Measurements from ENCODE around the gene HHIPL1.
A peak's percentile ranks its signal among the peaks of the same experiment; 100 is the strongest.

The HHIPL1 gene

DNA sequence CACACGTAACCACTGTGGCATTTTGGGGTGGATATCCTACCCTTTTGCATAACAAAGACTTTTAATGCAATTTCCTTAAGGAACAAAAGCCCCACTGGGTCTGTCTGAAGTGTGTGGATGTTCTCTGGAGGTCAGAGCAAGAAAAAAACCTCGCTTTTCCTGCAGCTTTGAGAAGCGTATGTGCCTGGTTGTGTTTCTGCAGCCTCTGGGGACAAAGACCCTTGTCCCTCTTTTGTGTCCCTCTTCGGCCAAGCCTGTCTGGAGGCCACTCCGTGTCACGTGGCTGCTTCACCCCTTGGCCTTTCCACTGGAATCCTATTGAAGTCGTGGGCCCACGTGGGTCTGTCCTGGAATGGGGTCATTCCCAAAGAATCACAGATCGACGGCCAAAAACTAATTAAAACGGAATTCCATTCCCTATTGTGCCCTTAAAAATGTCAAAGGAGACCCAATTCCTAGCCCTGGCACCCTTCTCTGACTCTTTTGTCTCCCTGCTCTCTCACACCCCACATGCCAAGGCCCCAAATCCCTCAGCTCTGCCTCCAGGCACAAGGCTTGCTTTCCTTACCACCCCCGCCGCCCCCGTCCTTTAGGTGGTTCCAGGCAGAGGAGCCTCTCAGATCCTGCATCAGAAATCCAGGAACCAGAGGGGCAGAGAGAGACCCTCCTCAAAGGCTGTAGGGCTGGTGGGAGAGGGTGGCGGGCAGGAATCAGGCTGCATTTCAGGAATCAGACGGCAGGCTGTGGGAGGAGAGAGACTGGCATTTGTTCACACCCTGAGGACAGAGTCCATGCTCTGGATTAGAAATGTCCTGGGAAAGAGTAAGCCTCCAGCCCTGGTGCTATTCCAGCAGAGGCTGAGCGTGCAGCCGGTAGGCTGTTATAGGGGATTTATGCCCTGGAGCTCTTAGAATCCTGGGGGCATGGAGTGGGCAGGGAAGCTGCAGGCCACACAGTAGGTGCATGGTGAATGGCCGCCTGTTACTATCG lies 26.6 kb downstream of the HHIPL1 start:
- no peaks in the 10 kb centered on the region for H3K27me3 ChIP-seq (ENCODE audit: control insufficient read depth, insufficient read depth, low read length)
- H3K36me3 ChIP-seq (ENCODE audit: control insufficient read depth, insufficient read depth, low read length), result no peaks in the 10 kb centered on the region
- no peak overlapping the region for H3K4me3 ChIP-seq (ENCODE audit: low read depth, low read length)
- H3K9ac ChIP-seq (ENCODE audit: low read depth, low read length), result peak overlapping the region; percentile 37; the same call in 1 of the 2 replicates
- peaks cover 36% of the 10 kb centered on the region for H3K4me1 ChIP-seq (ENCODE audit: control insufficient read depth, insufficient read depth, low read length)
- H3K9me3 ChIP-seq (ENCODE audit: control insufficient read depth, insufficient read depth, low read length), result no peaks in the 10 kb centered on the region
- peak overlapping the region; percentile 94 for H3K27ac ChIP-seq (ENCODE audit: low read depth, low read length)

DNA sequence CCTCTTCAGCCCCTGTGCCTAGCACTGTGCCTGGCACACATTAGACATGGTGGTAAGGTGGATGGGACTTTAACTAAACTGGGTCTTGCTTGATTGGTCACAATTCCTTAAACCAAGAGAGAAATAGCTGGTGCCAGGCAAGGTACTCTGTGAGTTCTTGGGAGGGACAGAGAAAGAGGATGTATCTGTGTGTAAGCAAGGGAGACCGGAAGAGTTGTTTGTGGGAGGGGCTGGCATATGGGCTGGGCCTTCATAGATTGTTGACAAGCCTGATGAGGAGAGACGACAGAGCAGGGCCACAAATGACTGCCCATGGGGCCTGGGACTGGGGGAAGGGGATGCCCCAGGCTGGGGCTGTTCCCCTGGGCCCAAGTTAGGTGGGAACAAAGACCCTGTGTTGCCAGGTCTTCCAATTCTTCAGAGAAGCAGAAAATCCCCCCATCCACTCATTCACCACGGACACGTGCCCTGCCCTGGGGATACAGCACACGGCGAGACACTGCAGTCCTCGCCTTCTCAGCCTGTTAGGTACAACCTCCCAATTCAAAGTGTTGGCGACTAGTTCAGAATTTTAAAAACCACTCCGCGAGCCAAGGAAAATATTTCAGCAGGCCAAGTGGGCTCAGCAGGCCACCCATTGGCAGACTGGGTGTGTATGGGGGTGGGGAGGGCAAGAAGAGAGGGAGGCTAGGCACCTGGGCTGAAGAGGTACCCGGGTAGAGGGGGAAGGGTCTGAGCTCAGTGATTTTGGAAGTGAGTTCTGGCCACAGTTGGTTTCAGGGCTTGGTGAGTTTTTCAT lies 27.8 kb downstream of the HHIPL1 start:
- Histone ChIP-seq H3K9ac (ENCODE audit: low read depth, low read length) (no peak overlapping the region), H3K4me3 (ENCODE audit: low read depth, low read length) (no peak overlapping the region), H3K27ac (ENCODE audit: low read depth, low read length) (peak overlapping the region; percentile 94)

DNA sequence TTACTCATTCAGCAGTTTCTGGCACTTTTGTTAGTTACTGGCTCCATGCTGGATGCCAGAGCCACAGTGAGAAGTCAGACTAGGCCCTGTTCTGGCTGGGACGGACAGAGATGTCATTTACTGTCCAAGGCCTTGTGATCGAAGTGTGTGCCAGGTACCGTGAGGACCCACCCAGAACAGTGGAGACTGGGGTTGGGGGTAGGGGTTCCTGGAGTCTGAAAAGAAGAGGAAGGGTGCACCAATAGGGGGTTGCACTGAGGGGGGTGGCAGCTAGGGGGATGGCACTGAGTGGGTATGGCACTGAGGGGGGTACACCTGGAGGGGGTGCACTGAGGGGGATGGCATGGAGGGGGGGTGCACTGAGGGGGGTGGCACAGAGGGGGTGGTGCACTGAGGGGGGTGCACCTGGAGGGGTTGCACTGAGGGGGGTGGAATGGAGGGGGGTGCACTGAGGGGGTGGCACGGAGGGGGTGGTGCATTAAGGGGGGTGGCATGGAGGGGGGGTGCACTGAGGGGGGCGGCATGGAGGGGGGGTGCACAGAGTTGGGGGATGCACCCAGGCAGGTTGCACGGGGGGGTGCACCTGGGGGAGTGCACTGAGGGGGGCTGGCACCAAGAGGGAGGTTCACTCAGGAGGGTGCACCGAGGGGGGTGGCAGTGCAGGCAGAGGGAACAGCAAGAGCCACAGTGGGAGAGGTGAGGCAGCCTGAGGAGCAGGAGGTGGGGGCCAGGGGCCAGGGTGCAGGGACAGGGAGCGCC lies 28.6 kb downstream of the HHIPL1 start:
- Histone ChIP-seq H3K27me3 (ENCODE audit: control insufficient read depth, insufficient read depth, low read length) (no peaks in the 10 kb centered on the region), H3K9ac (ENCODE audit: low read depth, low read length) (no peak overlapping the region), H3K36me3 (ENCODE audit: control insufficient read depth, insufficient read depth, low read length) (no peaks in the 10 kb centered on the region), H3K4me1 (ENCODE audit: control insufficient read depth, insufficient read depth, low read length) (peaks cover 30% of the 10 kb centered on the region), H3K4me3 (ENCODE audit: low read depth, low read length) (no peak overlapping the region), H3K27ac (ENCODE audit: low read depth, low read length) (no peak overlapping the region), H3K9me3 (ENCODE audit: control insufficient read depth, insufficient read depth, low read length) (peaks cover 12% of the 10 kb centered on the region)

More for the DNA sequence above, 27.8 kb downstream of the HHIPL1 start:
- Histone ChIP-seq H3K27me3 (ENCODE audit: control insufficient read depth, insufficient read depth, low read length) (no peaks in the 10 kb centered on the region), H3K4me1 (ENCODE audit: control insufficient read depth, insufficient read depth, low read length) (peaks cover 30% of the 10 kb centered on the region), H3K9me3 (ENCODE audit: control insufficient read depth, insufficient read depth, low read length) (peaks cover 6% of the 10 kb centered on the region), H3K36me3 (ENCODE audit: control insufficient read depth, insufficient read depth, low read length) (no peaks in the 10 kb centered on the region)

DNA sequence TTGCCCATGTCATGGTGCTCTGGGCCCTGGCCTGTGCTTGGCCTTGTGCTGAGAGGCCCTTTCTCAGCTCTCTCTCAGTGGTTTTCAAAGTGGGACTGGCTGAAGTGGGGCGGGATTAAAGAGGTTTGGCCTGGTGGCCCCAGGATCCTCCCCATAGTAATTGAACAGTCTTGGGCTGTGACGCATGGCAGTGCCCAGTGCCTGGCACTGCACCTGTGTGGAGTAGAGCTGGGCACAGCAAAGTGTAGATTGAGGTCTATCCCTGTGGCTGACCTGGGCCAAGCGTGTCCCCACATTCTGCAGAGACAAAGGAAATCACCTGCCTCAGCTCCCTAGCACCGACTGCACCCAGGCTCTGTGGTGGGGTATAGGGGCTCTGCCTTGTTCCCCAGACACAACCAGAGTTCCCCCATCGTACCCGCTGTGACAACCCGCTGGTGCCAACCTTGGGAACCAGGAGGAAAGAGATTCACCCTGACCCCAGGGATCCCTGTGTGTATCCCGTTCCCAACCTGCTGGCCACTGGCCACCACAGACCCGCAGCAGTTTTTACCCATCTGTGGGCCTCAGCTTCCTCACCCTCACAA lies 29.2 kb downstream of the HHIPL1 start:
- Histone ChIP-seq H3K27me3 (ENCODE audit: control insufficient read depth, insufficient read depth, low read length) (no peaks in the 10 kb centered on the region), H3K36me3 (ENCODE audit: control insufficient read depth, insufficient read depth, low read length) (no peaks in the 10 kb centered on the region), H3K4me1 (ENCODE audit: control insufficient read depth, insufficient read depth, low read length) (peaks cover 30% of the 10 kb centered on the region), H3K27ac (ENCODE audit: low read depth, low read length) (no peak overlapping the region), H3K9me3 (ENCODE audit: control insufficient read depth, insufficient read depth, low read length) (peaks cover 12% of the 10 kb centered on the region), H3K9ac (ENCODE audit: low read depth, low read length) (no peak overlapping the region), H3K4me3 (ENCODE audit: low read depth, low read length) (no peak overlapping the region)

DNA sequence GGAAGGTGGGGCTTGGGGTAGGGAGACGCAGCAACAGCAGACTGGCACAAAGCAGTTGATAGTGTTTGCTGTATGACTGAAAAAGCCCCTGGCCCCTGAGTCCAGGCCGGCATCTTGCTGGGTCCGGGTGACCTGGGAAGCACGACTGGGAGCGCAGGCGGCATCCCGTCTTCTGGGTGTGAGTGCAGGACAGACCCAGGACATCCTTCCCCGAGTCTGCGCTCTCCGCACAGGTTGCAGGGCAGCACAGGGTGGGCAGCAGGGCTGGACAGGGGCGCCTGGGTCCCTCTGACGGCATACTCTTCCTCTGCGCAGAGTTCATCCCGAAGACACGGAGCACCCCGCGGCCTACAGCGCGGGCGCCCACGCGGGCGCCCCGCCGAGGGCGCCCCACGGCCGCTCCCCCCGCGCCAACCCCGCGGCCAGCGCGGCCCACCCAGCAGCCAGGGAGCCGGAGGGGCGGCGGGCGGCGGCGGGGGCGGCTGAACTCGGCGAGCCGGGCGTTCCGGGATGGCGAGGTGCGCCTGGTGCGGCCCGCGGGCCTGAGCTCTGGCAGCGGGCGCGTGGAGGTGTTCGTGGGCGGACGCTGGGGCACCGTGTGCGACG lies 29.9 kb downstream of the HHIPL1 start:
- Histone ChIP-seq H3K4me3 (ENCODE audit: low read depth, low read length) (no peak overlapping the region), H3K36me3 (ENCODE audit: control insufficient read depth, insufficient read depth, low read length) (no peaks in the 10 kb centered on the region), H3K27me3 (ENCODE audit: control insufficient read depth, insufficient read depth, low read length) (no peaks in the 10 kb centered on the region), H3K27ac (ENCODE audit: low read depth, low read length) (no peak overlapping the region), H3K4me1 (ENCODE audit: control insufficient read depth, insufficient read depth, low read length) (peaks cover 30% of the 10 kb centered on the region), H3K9ac (ENCODE audit: low read depth, low read length) (no peak overlapping the region), H3K9me3 (ENCODE audit: control insufficient read depth, insufficient read depth, low read length) (peaks cover 12% of the 10 kb centered on the region)

DNA sequence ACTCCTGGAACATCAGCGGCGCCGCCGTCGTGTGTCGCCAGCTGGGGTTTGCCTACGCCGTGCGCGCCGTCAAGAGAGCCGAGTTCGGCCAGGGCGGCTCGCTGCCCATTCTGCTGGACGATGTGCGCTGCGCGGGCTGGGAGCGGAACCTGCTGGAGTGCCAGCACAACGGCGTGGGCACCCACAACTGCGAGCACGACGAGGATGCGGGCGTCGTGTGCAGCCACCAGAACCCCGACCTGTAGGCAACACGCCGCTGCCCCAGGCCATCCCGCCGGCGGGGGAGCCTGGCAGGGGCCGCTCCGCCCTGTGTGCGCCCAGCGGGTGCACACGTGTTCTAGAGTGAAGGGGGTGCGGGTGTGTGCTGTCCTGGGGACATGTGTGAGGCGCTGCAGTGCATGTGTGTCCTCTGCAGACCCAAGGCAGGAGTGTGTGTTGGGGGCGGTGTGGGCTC lies 30.5 kb downstream of the HHIPL1 start:
- Histone ChIP-seq H3K4me3 (ENCODE audit: low read depth, low read length) (no peak overlapping the region), H3K9me3 (ENCODE audit: control insufficient read depth, insufficient read depth, low read length) (peaks cover 12% of the 10 kb centered on the region), H3K27ac (ENCODE audit: low read depth, low read length) (no peak overlapping the region), H3K4me1 (ENCODE audit: control insufficient read depth, insufficient read depth, low read length) (peaks cover 29% of the 10 kb centered on the region), H3K27me3 (ENCODE audit: control insufficient read depth, insufficient read depth, low read length) (no peaks in the 10 kb centered on the region), H3K9ac (ENCODE audit: low read depth, low read length) (no peak overlapping the region), H3K36me3 (ENCODE audit: control insufficient read depth, insufficient read depth, low read length) (no peaks in the 10 kb centered on the region)

DNA sequence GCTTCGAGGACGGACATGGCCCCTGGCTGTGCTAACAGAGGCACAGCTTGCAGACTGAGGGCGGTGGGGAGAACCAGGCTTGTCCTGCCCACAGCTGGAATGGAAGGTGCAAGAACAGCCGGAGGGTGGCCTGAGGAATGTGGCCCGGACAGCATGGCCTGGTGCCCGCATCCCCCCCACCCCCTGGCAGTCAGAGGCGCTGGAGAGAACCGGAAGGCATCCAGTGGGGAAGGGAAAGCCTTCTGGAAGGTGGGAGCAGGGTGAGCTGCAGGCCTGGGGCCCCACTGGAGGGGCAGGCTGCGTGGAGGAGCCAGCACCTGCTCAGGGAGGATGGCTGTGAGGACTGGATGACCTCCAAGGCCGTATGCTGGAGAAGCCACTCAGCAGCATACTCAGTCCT lies 31.0 kb downstream of the HHIPL1 start:
- Histone ChIP-seq H3K9me3 (ENCODE audit: control insufficient read depth, insufficient read depth, low read length) (peaks cover 12% of the 10 kb centered on the region), H3K27ac (ENCODE audit: low read depth, low read length) (no peak overlapping the region), H3K27me3 (ENCODE audit: control insufficient read depth, insufficient read depth, low read length) (no peaks in the 10 kb centered on the region), H3K36me3 (ENCODE audit: control insufficient read depth, insufficient read depth, low read length) (no peaks in the 10 kb centered on the region), H3K9ac (ENCODE audit: low read depth, low read length) (no peak overlapping the region), H3K4me3 (ENCODE audit: low read depth, low read length) (no peak overlapping the region), H3K4me1 (ENCODE audit: control insufficient read depth, insufficient read depth, low read length) (peaks cover 24% of the 10 kb centered on the region)

DNA sequence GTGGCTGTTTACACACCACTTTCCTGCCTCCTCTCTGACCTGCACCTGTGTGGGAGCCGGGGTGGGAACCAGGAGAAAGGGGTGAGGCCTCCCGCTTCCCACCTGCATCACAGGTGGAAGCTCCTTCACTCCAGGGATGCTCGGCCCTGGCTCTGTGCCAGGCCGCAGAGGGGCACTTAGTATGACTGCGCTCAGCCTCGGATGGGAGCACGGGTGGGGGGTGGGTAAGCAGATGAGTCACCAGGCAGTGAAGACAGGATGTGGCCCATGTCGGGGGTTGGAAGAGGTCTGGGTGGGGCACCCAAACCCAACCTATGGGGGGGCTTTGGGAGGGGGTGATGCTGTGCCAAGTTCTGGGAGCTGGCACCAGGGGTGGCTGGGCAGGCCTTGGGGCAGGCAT lies 31.7 kb downstream of the HHIPL1 start:
- Histone ChIP-seq H3K9me3 (ENCODE audit: control insufficient read depth, insufficient read depth, low read length) (peaks cover 12% of the 10 kb centered on the region), H3K9ac (ENCODE audit: low read depth, low read length) (no peak overlapping the region), H3K27me3 (ENCODE audit: control insufficient read depth, insufficient read depth, low read length) (no peaks in the 10 kb centered on the region), H3K27ac (ENCODE audit: low read depth, low read length) (no peak overlapping the region), H3K4me3 (ENCODE audit: low read depth, low read length) (no peak overlapping the region), H3K4me1 (ENCODE audit: control insufficient read depth, insufficient read depth, low read length) (peaks cover 17% of the 10 kb centered on the region), H3K36me3 (ENCODE audit: control insufficient read depth, insufficient read depth, low read length) (no peaks in the 10 kb centered on the region)

DNA sequence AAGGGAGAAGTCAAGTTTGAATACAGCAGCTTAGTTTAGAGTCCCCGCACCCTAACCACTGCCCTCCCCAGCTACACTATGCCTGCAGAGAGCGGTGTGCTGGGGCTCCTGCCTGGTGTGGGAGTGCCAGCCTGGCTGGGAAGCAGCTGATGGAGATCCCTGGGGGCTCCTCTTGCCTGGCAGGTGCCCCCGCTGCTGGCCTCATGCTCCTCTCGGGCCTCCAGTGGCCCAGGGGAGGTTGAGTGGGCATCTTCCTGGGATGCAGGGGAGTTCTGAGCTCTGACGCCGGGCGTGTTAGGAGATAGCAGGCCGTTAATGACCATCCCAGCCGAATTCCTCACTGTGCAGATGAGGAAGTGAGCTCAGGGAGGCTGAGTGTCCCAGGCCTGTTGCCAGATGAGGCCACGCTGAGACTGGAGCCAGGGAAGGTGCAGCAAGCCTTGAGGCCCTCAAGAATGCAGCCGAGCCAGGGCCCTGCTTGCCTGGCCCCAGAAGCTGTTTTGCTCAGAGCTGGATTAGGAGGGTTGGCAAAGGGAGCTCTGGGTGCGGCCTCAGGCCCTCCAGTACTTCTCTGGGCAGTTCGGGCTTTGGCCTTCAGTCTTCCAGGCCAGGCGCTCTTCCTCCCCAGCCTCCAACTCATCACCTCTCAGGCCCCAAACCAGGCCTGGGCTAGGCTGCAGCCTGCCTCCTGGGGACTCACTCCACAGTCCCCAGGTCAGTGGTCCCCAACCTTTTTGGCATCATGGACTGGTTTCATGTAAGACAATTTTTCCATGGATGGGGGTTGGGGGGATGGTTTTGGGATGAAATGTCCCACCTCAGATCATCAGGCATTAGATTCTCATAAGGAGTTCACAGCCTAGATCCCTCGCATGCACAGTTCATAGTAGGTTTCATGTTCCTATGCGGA lies 32.6 kb downstream of the HHIPL1 start:
- no peak overlapping the region for H3K27ac ChIP-seq (ENCODE audit: low read depth, low read length)
- H3K9me3 ChIP-seq (ENCODE audit: control insufficient read depth, insufficient read depth, low read length), result peaks cover 12% of the 10 kb centered on the region
- no peak overlapping the region for H3K4me3 ChIP-seq (ENCODE audit: low read depth, low read length)
- H3K27me3 ChIP-seq (ENCODE audit: control insufficient read depth, insufficient read depth, low read length), result no peaks in the 10 kb centered on the region
- peaks cover 9% of the 10 kb centered on the region for H3K4me1 ChIP-seq (ENCODE audit: control insufficient read depth, insufficient read depth, low read length)
- no peaks in the 10 kb centered on the region for H3K36me3 ChIP-seq (ENCODE audit: control insufficient read depth, insufficient read depth, low read length)
- H3K9ac ChIP-seq (ENCODE audit: low read depth, low read length), result no peak overlapping the region

Measured in HUES48 (cell line).